ENCODE results near the gene CTNS.
"Not testable (repeated sequence)": the region's sequence is repeated elsewhere in the genome, so short reads cannot be mapped to it uniquely, and the experiment has no call there.

The CTNS gene

DNA sequence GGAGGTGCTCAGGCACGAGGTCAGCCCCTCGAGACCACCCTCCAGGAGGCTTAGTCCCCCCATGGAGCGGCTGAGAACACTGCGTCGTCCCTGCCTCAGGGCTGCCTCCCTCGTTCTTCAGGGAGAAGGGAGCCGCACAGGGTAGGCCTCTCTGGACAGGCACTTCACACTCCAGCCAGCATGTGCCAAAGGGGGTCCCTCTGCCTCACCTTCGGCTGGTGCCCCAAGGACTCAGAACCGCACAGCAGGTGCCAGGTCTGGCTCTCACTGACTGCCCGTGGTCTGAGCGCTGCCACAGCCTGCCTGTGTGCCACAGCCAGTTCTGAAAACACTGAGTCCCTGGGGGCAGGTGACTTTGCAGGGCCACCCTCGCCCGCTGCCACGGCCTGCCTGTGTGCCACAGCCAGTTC, 52.3 kb downstream of the CTNS start:
- DNase-seq, result no peak

DNA sequence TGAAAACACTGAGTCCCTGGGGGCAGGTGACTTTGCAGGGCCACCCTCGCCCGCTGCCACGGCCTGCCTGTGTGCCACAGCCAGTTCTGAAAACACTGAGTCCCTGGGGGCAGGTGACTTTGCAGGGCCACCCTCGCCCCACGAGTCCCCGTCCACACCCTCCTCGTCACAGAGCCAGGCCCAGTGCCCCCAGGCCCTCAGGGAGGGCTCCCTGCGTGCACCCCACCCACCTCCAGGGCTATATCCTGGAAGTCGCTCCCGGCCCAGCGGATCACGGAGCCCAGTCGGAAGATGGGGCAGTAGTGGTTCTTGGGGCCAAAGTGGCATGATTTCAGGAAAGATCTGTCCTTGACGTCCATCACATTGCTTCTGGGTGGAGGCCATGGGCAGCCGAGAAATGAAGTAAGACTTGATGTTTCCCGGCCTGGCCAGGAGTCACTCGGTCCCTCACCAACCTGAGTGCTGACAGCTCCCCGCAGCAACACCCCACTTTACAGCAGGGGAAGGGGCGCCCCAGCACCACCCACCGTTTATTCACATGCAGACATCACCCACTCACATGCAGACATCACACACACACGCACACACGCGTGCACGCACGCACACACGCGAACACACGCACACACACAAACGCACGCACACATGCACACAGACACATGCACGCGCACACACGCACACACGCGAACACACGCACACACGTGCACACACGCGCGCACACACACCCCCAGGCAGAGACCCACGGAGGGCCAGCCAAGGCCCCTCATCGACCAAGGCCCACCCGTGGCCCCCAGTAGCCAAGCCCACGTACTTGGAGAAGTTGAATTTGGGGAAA, 52.9 kb downstream of the CTNS start:
- DNase-seq, result no peak

DNA sequence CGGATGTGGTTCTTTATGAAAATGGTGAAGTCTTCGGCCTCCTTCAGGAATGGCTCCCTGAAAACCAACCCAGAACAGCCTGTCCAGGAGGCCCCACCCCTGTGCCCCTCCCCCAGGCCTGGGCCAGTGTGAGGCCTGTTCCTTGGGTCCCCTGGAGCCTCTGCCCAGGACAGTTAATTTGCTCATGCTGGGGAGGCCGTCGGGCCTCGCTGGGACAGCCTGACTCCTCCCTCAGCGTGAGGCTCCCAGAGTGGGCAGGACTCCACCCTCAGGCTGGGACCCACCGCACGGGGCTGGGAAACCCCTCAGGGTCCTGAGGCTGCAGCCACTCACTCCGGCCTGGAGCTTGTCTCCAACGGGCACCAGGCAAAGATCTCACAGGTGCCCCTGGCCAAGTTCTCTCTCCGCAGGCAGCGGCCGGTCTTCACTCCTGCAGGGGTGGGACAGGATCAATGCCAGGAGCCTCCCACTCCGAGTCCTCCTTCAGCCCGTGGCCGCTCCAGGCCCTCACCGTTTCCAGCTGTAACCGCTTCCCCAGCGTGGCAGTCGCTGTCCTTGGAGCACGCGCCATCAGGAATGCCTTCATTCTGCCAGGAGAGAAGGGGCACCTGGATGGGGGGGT, 53.6 kb downstream of the CTNS start:
- no peak for DNase-seq

DNA sequence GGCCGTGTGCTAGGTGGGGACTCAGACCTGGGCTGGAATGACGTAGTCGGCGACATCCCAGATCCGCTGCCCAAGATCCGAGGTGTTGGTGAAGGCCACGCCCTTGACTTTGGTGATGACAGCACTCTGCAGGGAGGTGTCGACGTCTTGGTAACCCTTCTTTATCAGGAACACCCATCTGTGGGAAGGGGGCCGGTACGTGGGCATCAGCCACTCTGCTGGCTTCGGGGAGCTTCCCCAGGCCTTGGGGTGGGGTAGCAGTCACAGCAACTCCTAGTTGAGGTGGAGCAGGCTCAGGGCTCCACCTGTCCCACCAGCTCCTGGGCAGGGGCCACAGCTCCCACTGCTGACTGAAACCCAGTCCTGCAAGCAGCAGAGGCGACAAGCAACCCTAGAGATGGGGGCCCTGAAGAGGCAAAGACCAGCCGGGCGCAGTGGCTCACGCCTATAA, 55.1 kb downstream of the CTNS start:
- no peak for DNase-seq

DNA sequence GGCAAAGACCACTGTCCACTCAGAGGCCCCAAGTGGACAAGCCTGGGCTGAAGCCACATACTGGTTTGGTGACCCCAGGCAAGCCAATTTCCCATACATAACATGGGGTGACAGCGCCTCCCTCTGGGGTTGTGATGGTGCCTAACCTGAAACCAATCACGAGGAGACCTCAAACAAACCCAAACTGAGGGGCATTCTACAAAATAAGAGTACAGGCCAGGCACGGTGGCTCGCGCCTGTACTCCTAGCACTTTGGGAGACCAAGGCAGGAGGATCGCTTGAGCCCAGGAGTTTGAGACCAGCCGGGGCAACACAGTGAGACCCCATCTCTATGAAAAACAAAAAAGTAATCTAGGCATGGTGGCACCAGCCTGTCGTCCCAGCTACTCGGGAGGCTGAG, 55.8 kb downstream of the CTNS start:
- no peak for DNase-seq

DNA sequence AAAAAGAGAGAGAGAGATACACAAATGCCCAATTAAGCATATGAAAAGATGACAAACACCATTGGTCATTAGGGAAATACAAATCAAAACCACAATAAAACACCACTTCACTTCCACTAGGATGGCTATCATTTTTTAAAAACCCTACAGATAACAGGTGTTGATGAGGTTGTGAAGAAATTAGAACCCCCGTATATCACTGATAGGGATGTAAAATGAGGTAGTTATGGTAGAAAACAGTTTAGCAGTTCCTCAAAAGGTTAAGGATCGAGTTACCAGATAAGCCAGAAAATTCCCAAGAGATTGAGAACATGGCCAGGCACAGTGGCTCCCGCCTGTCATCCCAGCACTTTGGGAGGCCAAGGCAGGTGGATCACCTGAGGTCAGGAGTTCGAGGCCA, 56.6 kb downstream of the CTNS start:
- DNase-seq, result no peak

DNA sequence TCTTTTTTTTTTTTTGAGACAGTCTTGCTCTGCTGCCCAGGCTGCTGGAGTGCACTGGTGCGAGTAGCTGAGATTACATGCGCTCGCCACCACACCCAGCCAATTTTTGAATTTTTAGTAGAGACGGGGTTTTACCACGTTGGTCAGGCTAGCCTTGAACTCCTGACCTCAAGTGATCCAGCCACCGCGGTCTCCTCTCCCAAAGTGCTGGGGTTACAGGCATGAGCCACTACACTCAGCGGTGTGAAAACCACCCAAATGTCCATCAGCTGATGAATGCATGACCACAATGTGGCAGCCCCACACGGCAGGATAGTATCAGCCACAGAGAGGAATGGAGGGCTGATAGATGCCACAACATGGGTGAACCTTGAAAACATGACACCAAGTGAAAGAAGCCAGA, 57.3 kb downstream of the CTNS start:
- DNase-seq, result no peak

DNA sequence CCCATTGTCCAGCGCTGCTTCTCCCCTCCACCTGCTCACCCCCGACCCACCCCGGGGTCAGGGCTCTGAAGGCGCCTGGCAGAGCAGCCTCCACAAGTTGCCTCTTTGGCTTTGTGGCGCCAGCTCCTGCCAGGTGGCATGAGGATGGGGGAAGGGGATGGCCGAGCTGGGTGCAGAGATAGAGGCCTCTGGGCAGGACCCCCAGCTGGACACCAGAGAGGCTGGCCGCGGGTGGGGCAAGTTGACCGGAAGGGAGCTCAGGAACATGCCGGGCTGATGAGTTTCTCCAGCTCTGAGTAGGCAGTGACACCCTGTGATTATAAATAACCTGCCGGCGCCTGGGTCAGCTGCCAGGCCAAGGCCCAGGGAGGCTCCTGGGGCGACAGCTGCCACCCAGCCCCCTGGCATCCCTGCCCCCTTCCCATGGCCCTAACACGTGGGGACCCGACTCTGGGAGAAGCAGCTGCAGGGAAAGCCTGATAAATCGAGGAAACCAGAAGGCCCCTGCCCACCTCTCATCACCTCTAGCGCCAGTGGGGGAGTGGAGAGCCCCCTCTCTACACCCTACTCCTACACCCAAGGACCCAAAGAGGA, 58.7 kb downstream of the CTNS start:
- no peak for DNase-seq

DNA sequence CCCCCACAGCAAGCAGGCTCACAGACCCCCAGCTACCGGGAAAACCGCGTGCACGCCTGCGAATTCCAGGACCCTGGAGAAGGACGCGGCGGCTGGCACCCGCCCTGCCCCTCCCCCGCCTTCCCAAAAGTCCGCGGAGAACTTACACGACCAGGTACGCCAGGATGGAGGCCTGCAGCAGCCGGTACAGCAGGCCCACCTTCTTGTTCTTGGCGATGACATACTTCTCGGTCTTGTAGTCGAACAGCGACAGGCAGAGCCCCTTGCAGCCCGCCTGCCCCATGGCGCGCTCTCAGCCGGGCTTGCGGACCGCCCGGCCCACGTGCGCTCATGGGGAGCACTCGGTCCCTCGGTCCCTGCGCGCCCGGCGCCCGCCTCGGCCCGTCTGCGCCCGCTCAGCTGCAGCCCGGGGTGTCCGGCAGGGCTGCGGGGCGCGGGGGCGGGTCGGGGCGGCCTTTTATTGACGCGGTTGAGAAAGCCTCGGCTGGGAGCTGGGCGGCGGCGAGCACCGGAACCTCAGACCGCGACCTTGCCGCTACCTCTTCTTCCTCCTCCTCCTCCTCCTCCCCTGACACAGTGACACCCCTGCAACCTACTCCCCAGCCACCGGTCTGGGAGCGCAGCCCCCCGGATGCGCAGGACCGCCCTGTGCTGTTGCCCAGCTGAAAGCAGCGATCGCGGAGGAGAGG, 59.3 kb downstream of the CTNS start, which contains the start of gene P2RX5:
Gene P2RX5, minus strand, starts transcription at position 433 of the 689 bp plus-strand sequence. Its CDS starts 150 bp downstream, at position 283.
- peak; percentile 66 for DNase-seq

DNA sequence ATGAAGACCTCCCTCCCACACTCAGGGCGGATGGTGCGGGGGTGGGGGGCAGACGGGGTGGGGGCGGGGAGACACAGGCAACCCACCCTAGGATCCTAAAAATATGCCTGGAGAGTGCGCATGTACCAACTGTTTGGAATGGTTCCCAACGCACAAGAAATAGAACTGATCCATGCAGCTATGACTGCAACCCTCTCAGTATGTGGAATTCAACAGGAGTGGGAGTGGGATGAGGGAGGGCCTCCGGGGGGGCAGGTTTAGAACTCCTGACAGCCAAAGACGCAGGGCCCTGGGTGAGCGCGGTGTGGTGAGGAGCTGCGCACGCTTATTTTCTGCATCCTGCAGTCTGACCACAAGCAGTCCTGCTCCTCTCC, 60.5 kb downstream of the CTNS start:
- DNase-seq, result no peak

DNA sequence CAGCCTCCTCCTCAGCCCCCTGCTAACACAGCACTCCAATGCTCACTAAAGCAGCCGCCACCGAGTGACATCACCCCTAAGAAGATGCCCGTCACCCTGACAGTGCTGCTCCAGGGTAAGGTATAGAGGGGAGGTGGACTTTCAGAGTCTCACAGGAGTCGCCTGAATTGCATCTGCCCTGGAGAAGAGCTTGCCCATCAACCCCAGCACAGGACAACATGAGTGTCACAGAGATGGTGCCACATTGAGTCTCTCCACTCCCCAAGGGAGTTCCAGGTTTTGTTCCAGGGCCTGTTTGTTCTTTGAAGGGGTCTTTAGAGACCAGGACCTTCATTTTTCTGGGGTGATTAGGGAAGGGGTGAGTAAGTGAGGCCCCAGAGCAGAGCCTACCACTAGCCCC, 61.6 kb downstream of the CTNS start:
- DNase-seq, result no peak

DNA sequence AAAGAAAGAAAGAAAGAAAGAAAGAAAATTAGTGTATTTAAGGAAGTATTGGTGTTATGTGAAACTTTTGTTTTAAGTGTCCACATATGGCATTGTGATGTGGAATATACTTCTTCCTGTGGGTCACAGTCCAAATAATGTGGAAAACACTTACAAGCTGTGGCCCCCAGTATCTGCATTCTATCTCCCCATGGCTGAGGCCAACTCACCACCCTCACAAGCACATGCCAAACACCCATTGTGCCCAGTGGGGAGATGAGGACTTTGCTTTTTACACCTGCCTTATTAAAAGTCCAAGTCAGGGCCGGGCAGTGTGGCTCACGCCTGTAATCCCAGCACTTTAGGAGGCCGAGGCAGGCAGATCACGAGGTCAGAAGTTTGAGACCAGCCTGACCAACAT, 63.4 kb downstream of the CTNS start:
- DNase-seq, result no peak

DNA sequence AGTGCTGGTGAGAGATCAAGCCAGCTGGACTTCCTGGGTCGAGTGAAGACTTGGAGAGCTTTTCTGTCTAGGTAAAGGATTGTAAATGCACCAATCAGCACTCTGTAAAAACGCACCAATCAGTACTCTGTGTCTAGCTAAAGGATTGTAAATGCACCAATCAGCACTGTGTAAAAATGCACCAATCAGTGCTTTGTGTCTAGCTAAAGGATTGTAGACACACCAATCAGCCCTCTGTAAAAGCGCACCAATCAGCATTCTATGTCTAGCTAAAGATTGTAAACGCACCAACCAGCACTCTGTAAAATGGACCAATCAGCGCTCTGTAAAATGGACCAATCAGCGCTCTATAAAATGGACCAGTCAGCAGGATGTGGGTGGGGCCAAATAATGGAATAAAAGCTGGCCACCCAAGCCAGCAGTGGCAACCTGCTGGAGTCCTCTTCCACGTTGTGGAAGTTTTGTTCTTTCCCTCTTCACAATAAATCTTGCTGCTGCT, 65.5 kb downstream of the CTNS start:
- DNase-seq, result not testable (repeated sequence)

DNA sequence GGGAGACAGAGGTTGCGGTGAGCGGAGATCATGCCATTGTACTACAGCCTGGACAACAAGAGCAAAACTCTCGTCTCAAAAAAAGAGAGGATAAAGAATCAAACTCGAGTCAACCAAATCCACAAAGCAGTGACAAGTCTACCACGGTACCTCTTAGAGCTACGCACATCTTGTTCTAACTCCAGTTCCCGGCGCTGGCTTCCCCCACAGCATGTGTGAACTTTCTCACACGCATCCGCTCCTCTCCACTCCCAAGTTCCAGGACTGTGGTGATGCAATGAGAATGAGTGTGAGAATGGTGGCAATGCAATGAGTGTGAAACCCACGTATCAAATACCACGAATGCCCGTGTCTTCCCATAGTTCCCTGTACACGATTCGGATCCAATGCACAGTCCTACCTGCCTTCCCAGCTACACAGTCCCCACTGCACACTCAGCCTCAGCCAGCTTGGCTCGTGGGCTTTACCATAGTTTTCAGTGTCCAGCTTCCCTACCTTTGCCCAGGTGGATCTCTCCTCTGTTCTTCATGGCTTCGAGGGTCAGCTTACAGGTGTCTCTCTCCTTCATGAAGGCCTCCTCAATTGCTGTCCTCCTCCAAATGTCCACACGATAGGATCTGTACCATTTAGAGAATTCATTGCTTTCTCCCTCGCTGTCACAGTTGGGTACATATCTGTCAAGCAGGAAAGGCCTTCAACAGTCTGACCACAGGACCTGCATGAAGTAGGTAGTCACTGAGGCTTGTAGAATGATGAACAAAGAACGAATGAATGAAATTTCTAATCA, 68.6 kb downstream of the CTNS start:
- no peak for DNase-seq

DNA sequence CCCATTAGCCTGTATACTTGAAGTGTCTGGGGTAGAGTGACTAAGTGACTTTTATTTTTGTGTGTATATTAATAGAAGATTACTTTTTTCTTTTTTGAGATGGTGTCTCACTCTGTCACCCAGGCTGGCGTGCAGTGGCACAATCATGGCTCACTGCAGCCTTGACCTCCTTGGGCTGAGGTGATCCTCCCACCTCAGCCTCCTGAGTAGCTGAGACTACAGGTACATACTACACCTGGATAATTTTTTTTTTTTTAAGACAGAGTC, 69.1 kb downstream of the CTNS start:
- DNase-seq, result not testable (repeated sequence)

DNA sequence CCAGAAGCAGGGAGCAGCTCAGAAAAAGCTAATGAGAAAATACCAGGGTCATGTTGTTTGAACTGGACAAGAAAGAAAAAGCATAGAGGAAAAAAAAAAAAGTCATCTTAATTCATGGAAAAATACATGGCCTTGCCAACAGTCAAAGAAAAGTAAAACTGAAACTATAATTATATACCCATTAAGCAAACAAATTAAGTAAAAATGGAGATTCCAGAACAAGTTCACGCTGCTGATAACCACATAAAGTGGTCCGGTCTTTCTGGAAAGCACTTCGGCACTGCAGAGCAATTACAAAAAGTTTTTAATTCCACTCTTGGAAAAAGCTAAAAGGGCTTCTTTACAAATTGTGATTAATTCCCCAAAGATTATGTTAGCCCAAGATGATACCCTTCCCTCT, 71.8 kb downstream of the CTNS start:
- DNase-seq, result no peak

DNA sequence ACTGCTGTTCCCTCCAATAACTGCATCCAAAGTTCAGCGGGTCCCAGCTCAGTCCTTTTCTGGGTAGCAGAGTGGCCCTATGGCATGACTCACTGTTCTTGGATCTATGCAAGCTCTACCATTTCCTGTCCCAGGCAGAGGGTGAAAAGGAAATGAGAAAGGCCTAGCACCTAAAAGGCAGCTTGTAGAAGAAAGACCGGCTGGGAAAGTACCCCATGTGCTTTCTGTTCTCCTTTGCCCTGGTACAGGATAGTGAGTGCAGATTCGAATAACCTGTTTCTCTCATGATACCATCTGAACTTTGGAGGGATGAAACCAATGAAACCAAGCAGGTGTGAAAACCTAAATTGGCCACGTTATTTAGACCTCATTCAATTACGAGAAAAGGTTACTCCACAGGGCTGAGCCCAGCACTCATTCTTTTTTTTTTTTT, 74.4 kb downstream of the CTNS start:
- DNase-seq, result no peak
